K562 (cell line): Measurements from ENCODE around the gene ZNF774. TPM values are rescaled to one million over a fixed set of nuclear protein-coding genes. Genes with fewer than 3 reads are reported as not detected.
"Not testable (repeated sequence)": the region's sequence is repeated elsewhere in the genome, so short reads cannot be mapped to it uniquely, and the experiment has no call there.

Source experiments
- ATAC-seq: fragments of 200-7000 bp; cut with Tn5 transposase; 3 replicates; pipeline ENCODE4 v1.9.1; 2020; ENCODE audit warnings: moderate library complexity
- BruUV-seq: library from RNA; stranded (reverse); fragments of 400-500 nt; replicated peaks from 2 replicates; lab custom pipeline; 2021; lab: Mats Ljungman, UMichigan
- CTCF ChIA-PET: fragments of 300-600 bp; formaldehyde crosslinking; extraction: SDS; loops from one replicate; lab custom pipeline; 2021; ENCODE audit warnings: low intra/inter-chr PET ratio; lab: Yijun Ruan, JAX
- POLR2A ChIA-PET: fragments of 300-600, 350-650 bp; sonication (Branson Sonifier 250); formaldehyde crosslinking; extraction: SDS; loops from one replicate; lab custom pipeline; 2021; ENCODE audit warnings: antibody characterized with exemption, inconsistent platforms; lab: Yijun Ruan, JAX
- DNase-seq, 4 experiments: peaks; one replicate each; pipeline versions ENCODE4 v3.0.0 to v3.0.0-alpha.2; 2011 to 2018; ENCODE audit warnings: low spot score in 3 of 4, mixed read lengths in 3 of 4; ENCODE audit errors: extremely low read depth in 1 of 4
- FAIRE-seq: peaks from 2 replicates; lab custom pipeline; 2011; peaks lifted over from hg19 to GRCh38; lab: Jason Lieb, UNC
- H2AFZ ChIP-seq: 2 replicates; pipeline ENCODE4 v1.6.0; 2011; ENCODE audit warnings: low read depth, low read length, control low read depth, inconsistent platforms
- H3K27ac ChIP-seq: fragments of 200-600 bp; 3 replicates; pipeline ENCODE4 v1.8.0; 2011; ENCODE audit warnings: low read depth, mild to moderate bottlenecking, control low read depth, inconsistent platforms, low read length, moderate library complexity, mixed read lengths; ENCODE audit errors: extremely low read depth
- H3K27me3 ChIP-seq, 2 experiments: fragments of 300-600 bp in 1 of 2; 2 replicates in 1 of 2; 3 replicates in 1 of 2; pipeline versions ENCODE4 v1.6.0 to v1.8.0; 2011; ENCODE audit warnings: inconsistent platforms in 2 of 2, low read length in 2 of 2, mild to moderate bottlenecking in 1 of 2, mixed read lengths in 1 of 2, moderate library complexity in 1 of 2; ENCODE audit not compliant: control insufficient read depth in 2 of 2, insufficient read depth in 2 of 2
- H3K36me3 ChIP-seq: fragments of 300-600 bp; 3 replicates; pipeline ENCODE4 v1.8.0; 2011; ENCODE audit warnings: mild to moderate bottlenecking, low read length, inconsistent platforms; ENCODE audit not compliant: control insufficient read depth, insufficient read depth
- H3K4me1 ChIP-seq, 2 experiments: fragments of 200-600 bp in 1 of 2; replicated peaks in 1 of 2; 2 replicates in 1 of 2; 3 replicates in 1 of 2; pipeline versions ENCODE4 v1.5.1 to v1.8.0; 2011; ENCODE audit warnings: inconsistent platforms in 2 of 2, low read length in 2 of 2, mild to moderate bottlenecking in 1 of 2, mixed read lengths in 1 of 2, moderate library complexity in 1 of 2; ENCODE audit not compliant: control insufficient read depth in 2 of 2, insufficient read depth in 2 of 2
- H3K4me2 ChIP-seq: 2 replicates; pipeline ENCODE4 v1.6.1; 2011; ENCODE audit warnings: low read length, control low read depth, inconsistent platforms, mixed read lengths; ENCODE audit not compliant: insufficient read depth
- H3K4me3 ChIP-seq: fragments of 200-600 bp; sonication (generic), shearing (Covaris generic); 2 replicates; pipeline ENCODE4 v1.5.1; 2016; ENCODE audit warnings: control low read depth, inconsistent platforms
- H3K79me2 ChIP-seq: fragments of 200-600 bp; 3 replicates; pipeline ENCODE4 v1.8.0; 2011; ENCODE audit warnings: low read length, inconsistent platforms; ENCODE audit not compliant: control insufficient read depth, insufficient read depth
- H3K9ac ChIP-seq, 2 experiments: 2 replicates each; pipeline versions ENCODE4 v1.6.0 to v1.6.1; 2011; ENCODE audit warnings: low read depth in 2 of 2, low read length in 2 of 2, control low read depth in 1 of 2, inconsistent platforms in 1 of 2, mild to moderate bottlenecking in 1 of 2, mixed read lengths in 1 of 2; ENCODE audit not compliant: insufficient read depth in 1 of 2
- H3K9me1 ChIP-seq: one replicate; pipeline ENCODE4 v1.6.0; 2011; ENCODE audit warnings: inconsistent platforms, mild to moderate bottlenecking, low read length, moderate library complexity; ENCODE audit not compliant: control insufficient read depth, insufficient read depth
- H3K9me3 ChIP-seq: replicated peaks from 2 replicates; pipeline ENCODE4 v1.5.1; 2011; ENCODE audit warnings: low read depth, low read length, inconsistent platforms; ENCODE audit not compliant: control insufficient read depth, insufficient read depth
- H4K20me1 ChIP-seq: replicated peaks from 2 replicates; pipeline ENCODE4 v1.6.1; 2011; ENCODE audit warnings: low read length, inconsistent platforms, mixed read lengths; ENCODE audit not compliant: control insufficient read depth, insufficient read depth
- AFF4 ChIP-seq: sonication (generic); formaldehyde crosslinking; IDR thresholded peaks from 2 replicates; pipeline ENCODE4 v1.8.0; 2023; ENCODE audit warnings: mild to moderate bottlenecking, missing genetic modification reagents
- BACH1 ChIP-seq: fragments of 200-800 bp; sonication (Bioruptor generic); IDR thresholded peaks from 2 replicates; pipeline ENCODE4 v1.6.1; 2016; ENCODE audit warnings: missing genetic modification characterization, missing compliant biosample characterization
- HDAC6 ChIP-seq: IDR thresholded peaks from 2 replicates; pipeline ENCODE4 v1.6.1; 2012; ENCODE audit warnings: low read depth, mild to moderate bottlenecking, control low read depth, inconsistent platforms, low read length, moderate library complexity
- HMGN3 ChIP-seq: IDR thresholded peaks from 2 replicates; pipeline ENCODE4 v1.6.1; 2011; ENCODE audit warnings: borderline replicate concordance, low read depth, mild to moderate bottlenecking, mixed read lengths, low read length; ENCODE audit not compliant: insufficient read length; ENCODE audit errors: extremely low read depth
- SMARCA5 ChIP-seq: fragments of 450-650 bp; IDR thresholded peaks from 2 replicates; pipeline ENCODE4 v1.6.1; 2016
- SMC3 ChIP-seq: conservative IDR thresholded peaks from 2 replicates; pipeline ENCODE4 v1.6.1; 2011; ENCODE audit warnings: low read depth, low read length, improper control_type of control experiment; ENCODE audit not compliant: insufficient read depth
- U2AF1 ChIP-seq: fragments of 200-400 bp; formaldehyde crosslinking; optimal IDR thresholded peaks from 2 replicates; pipeline ENCODE3; 2017; ENCODE audit warnings: mild to moderate bottlenecking, low read depth, low read length, moderate library complexity
- ZBTB17 ChIP-seq: fragments of 450-650 bp; formaldehyde crosslinking; IDR thresholded peaks from 2 replicates; pipeline ENCODE4 v1.4.0; 2020; ENCODE audit warnings: mild to moderate bottlenecking
- ZNF239 ChIP-seq: fragments of 250-450 bp; sonication (Bioruptor Pico); IDR thresholded peaks from 2 replicates; pipeline ENCODE4 v1.4.0; 2020; ENCODE audit warnings: mild to moderate bottlenecking
- WGBS: fragments of 100-300 bp; shearing (Covaris generic); methylation state at CpG from one replicate; pipeline ENCODE4 v1.1.6; 2016; ENCODE audit warnings: low coverage, mixed read lengths; ENCODE audit not compliant: insufficient coverage; ENCODE audit errors: missing lambda C conversion rate; 5-methylcytosine and 5-hydroxymethylcytosine counted together
- in situ Hi-C: fragments of 300-500 bp; cut with MboI; formaldehyde crosslinking; loops from 4 replicates; pipeline ENCODE4 v1.15.0; 2018; ENCODE audit warnings: inconsistent platforms, mixed read lengths
- intact Hi-C: fragments of 100-400 bp; cut with micrococcal nuclease; formaldehyde crosslinking; loops from 2 replicates; pipeline ENCODE4 v1.14.2; 2022
- polyA plus RNA-seq, 8 experiments: library from polyadenylated mRNA; depleted of rRNA in 4 of 8; stranded (reverse) in 5 of 8; unstranded in 3 of 8; fragments of >200 nt; fragmentation: Nextera tagmentation in 2 of 8; fragmentation: Illumina TruSeq in 1 of 8; extraction: Ambion mirVana in 2 of 8; extraction: Trizol in 1 of 8; gene quantifications; 2 replicates each; pipeline versions ENCODE4 v1.2.1 to v1.2.3, GENCODE V29; 2011 to 2014; ENCODE audit warnings: inconsistent platforms in 1 of 8, missing spikeins in 1 of 8
- total RNA-seq, 7 experiments: library from RNA; depleted of rRNA in 6 of 7; stranded (reverse); fragments of >200 nt in 6 of 7; fragmentation: Illumina TruSeq in 2 of 7; extraction: Trizol in 2 of 7; gene quantifications; 2 replicates each; pipeline versions ENCODE4 v1.2.1 to v1.2.3, GENCODE V29; 2011 to 2021; ENCODE audit warnings: low replicate concordance in 1 of 7

ZNF774 gene
- total and polyA plus RNA-seq, 9 of the 15 experiments (the other 6 are each of a cell fraction or from before 2014, with no cell fraction given): 0.32 to 2.0 (median 1.2) TPM

GRCh38 chr15:90352107-90352893 is at the start of gene ZNF774 (continued):
- TF ChIP-seq AFF4 (CRISPR knock-in tag): 0 out of 2 replicates have a peak, but pooled peaks have one; percentile 24
- no peak for TF ChIP-seq BACH1 (tag)
- no peak for TF ChIP-seq U2AF1
- TF ChIP-seq HDAC6: no peak
- TF ChIP-seq ZNF239 (CRISPR knock-in tag): no peak
- TF ChIP-seq HMGN3: peak; percentile 42
- no peak for TF ChIP-seq SMARCA5
- no peak for TF ChIP-seq SMC3
- no peak for TF ChIP-seq ZBTB17 (CRISPR knock-in tag)

- H3K79me2 ChIP-seq, CTCF ChIA-PET, H3K4me3 ChIP-seq, H3K9me1 ChIP-seq, ATAC-seq, DNase-seq, BruUV-seq, H4K20me1 ChIP-seq, H3K27ac ChIP-seq, FAIRE-seq, H3K4me2 ChIP-seq, H2AFZ ChIP-seq, H3K27me3 ChIP-seq, H3K36me3 ChIP-seq, H3K9me3 ChIP-seq, intact Hi-C loops, H3K9ac ChIP-seq: not testable (repeated sequence)
- WGBS: 76% methylated on average over 12 of the region's 14 CpGs
- peaks cover 10 to 18% of the 10 kb centered on the region in 2 experiments for H3K4me1 ChIP-seq
- POLR2A ChIA-PET: interaction anchor here (0.6 kb wide), 1 partner anchor 387 kb away, joined by 3 read pairs; no protein-coding TSS in a partner anchor
- in situ Hi-C loops: loop anchor here (25.0 kb wide), 1 partner anchor 932 kb away; no protein-coding TSS in a partner anchor
These were observed 46.7 kb upstream of the ZNF774 start for GRCh38 chr15:90305355-90305754.
